GM23248 (cell line): ENCODE data around the gene PICALM. TPM values are rescaled to one million over a fixed set of nuclear protein-coding genes. Genes with fewer than 3 reads are reported as not detected.

ENCODE experiments used
- DNase-seq: peaks from one replicate; pipeline ENCODE4 v3.0.0-alpha.2; 2015
- H2AFZ ChIP-seq: fragments of 200-600 bp; sonication (generic); 2 replicates; pipeline ENCODE4 v1.6.1; 2016; ENCODE audit warnings: antibody characterized with exemption
- H3F3A ChIP-seq: fragments of 200-600 bp; sonication (generic); 2 replicates; pipeline ENCODE4 v1.6.1; 2016; ENCODE audit warnings: mild to moderate bottlenecking, antibody characterized with exemption, mixed run types; ENCODE audit not compliant: insufficient read depth
- H3K27ac ChIP-seq: fragments of 200-600 bp; sonication (generic); 2 replicates; pipeline ENCODE4 v1.5.1; 2016; ENCODE audit warnings: mild to moderate bottlenecking
- H3K27me3 ChIP-seq: fragments of 200-600 bp; sonication (generic); replicated peaks from 2 replicates; pipeline ENCODE4 v1.6.1; 2016; ENCODE audit warnings: mild to moderate bottlenecking; ENCODE audit not compliant: insufficient read depth
- H3K36me3 ChIP-seq: fragments of 200-600 bp; sonication (generic); 2 replicates; pipeline ENCODE4 v1.6.1; 2016; ENCODE audit warnings: low read depth, mild to moderate bottlenecking
- H3K4me1 ChIP-seq: fragments of 200-600 bp; sonication (generic); 2 replicates; pipeline ENCODE4 v1.6.1; 2016; ENCODE audit warnings: mild to moderate bottlenecking; ENCODE audit not compliant: insufficient read depth
- H3K4me2 ChIP-seq: fragments of 200-600 bp; sonication (generic); one replicate; pipeline ENCODE4 v1.6.1; 2016; ENCODE audit warnings: mild to moderate bottlenecking; ENCODE audit not compliant: unreplicated experiment
- H3K4me3 ChIP-seq: fragments of 200-600 bp; sonication (generic); 2 replicates; pipeline ENCODE4 v1.5.1; 2016; ENCODE audit warnings: mild to moderate bottlenecking
- H3K79me2 ChIP-seq: fragments of 200-600 bp; sonication (generic); 2 replicates; pipeline ENCODE4 v1.6.1; 2016; ENCODE audit warnings: mild to moderate bottlenecking; ENCODE audit not compliant: insufficient read depth
- H3K9ac ChIP-seq: fragments of 200-600 bp; sonication (generic); 2 replicates; pipeline ENCODE4 v1.6.1; 2016; ENCODE audit warnings: mild to moderate bottlenecking
- H3K9me2 ChIP-seq: fragments of 200-600 bp; sonication (generic); 2 replicates; pipeline ENCODE4 v1.6.1; 2016; ENCODE audit warnings: mixed run types, mild to moderate bottlenecking, moderate library complexity; ENCODE audit not compliant: insufficient read depth
- H3K9me3 ChIP-seq: fragments of 200-600 bp; sonication (generic); one replicate; pipeline ENCODE4 v1.6.1; 2017; ENCODE audit warnings: low read depth
- H4K20me1 ChIP-seq: fragments of 200-600 bp; sonication (generic); 2 replicates; pipeline ENCODE4 v1.6.0; 2016; ENCODE audit not compliant: insufficient read depth
- EZH2 ChIP-seq: fragments of 200-600 bp; sonication (generic); IDR thresholded peaks from 2 replicates; pipeline ENCODE4 v1.6.1; 2018; ENCODE audit warnings: antibody characterized with exemption, mild to moderate bottlenecking; ENCODE audit not compliant: insufficient read depth, poor library complexity, severe bottlenecking
- EZH2phosphoT487 ChIP-seq: fragments of 200-600 bp; sonication (generic); IDR thresholded peaks from 2 replicates; pipeline ENCODE4 v1.6.1; 2018; ENCODE audit warnings: antibody characterized with exemption, moderate library complexity, mild to moderate bottlenecking, low read depth; ENCODE audit not compliant: insufficient read depth
- WGBS, 2 experiments: methylation state at CpG; one replicate each; pipeline ENCODE4 v1.1.6; 2015 to 2017; ENCODE audit warnings: low lambda C conversion rate in 2 of 2, low coverage in 1 of 2; ENCODE audit errors: missing lambda C conversion rate in 2 of 2; 5-methylcytosine and 5-hydroxymethylcytosine counted together
- in situ Hi-C: fragments of 300-500 bp; cut with MboI; formaldehyde crosslinking; loops from 2 replicates; pipeline ENCODE4 v1.15.0; 2020
- polyA plus RNA-seq: library from polyadenylated mRNA; unstranded; fragments of >200 nt; fragmentation: Nextera tagmentation; extraction: Ambion mirVana; gene quantifications from 2 replicates; pipeline ENCODE4 v1.2.1, GENCODE V29; 2016
- total RNA-seq: library from RNA; depleted of rRNA; stranded (reverse); fragments of >200 nt; shearing (Covaris generic); gene quantifications from 2 replicates; pipeline ENCODE4 v1.2.3, GENCODE V29; 2014

Gene PICALM
- total and polyA plus RNA-seq, 2 experiments from 2014 or later: 73.2 to 310 TPM

GRCh38 chr11:86035164-86035563 is 33.7 kb downstream of the PICALM start:
- Histone ChIP-seq H3K9me2 (no peaks in the 10 kb centered on the region), H3K4me1 (peaks cover 28% of the 10 kb centered on the region), H3K4me2 (no peak overlapping the region), H3K9ac (no peak overlapping the region), H3K36me3 (peaks cover 4% of the 10 kb centered on the region), H3K9me3 (no peaks in the 10 kb centered on the region), H3K79me2 (peaks cover 100% of the 10 kb centered on the region), H4K20me1 (peaks cover 16% of the 10 kb centered on the region; the same call in 1 of the 2 replicates), H2AFZ (no peak overlapping the region), H3K27ac (no peak overlapping the region; the same call in 1 of the 2 replicates), H3F3A (0 out of 2 replicates have a peak, but pooled peaks cover 5% of the 10 kb centered on the region), H3K27me3 (no peaks in the 10 kb centered on the region), H3K4me3 (no peak overlapping the region)
- 96 to 100% methylated on average over 1 of the region's 1 CpG for WGBS, 2 experiments
- DNase-seq: no peak
- TF ChIP-seq EZH2phosphoT487: no peak
- TF ChIP-seq EZH2: no peak
- in situ Hi-C loops: loop anchor here (10.0 kb wide), 1 partner anchor 180 kb away; no protein-coding TSS in a partner anchor

- H3K79me2 ChIP-seq: peaks cover 100% of the 10 kb centered on the region
- peak overlapping the region; percentile 6 for H3K4me2 ChIP-seq
- 0 out of 2 replicates have a peak overlapping the region, but pooled peaks have one; percentile 0 for H3K9ac ChIP-seq
- TF ChIP-seq EZH2: no peak
- no peak for TF ChIP-seq EZH2phosphoT487
- 0 out of 2 replicates have a peak, but pooled peaks cover 6% of the 10 kb centered on the region for H3F3A ChIP-seq
- H2AFZ ChIP-seq: no peak overlapping the region
- H3K27me3 ChIP-seq: no peaks in the 10 kb centered on the region
- in situ Hi-C loops: loop anchor here (10.0 kb wide), 1 partner anchor 180 kb away; no protein-coding TSS in a partner anchor
- no peaks in the 10 kb centered on the region for H3K9me3 ChIP-seq
- peaks cover 21% of the 10 kb centered on the region; the same call in 1 of the 2 replicates for H4K20me1 ChIP-seq
- 22 to 23% methylated on average over 2 of the region's 2 CpGs for WGBS, 2 experiments
- no peak overlapping the region for H3K27ac ChIP-seq
- no peak for DNase-seq
- peaks cover 9% of the 10 kb centered on the region for H3K36me3 ChIP-seq
- H3K4me3 ChIP-seq: no peak overlapping the region
- peaks cover 27% of the 10 kb centered on the region for H3K4me1 ChIP-seq
- H3K9me2 ChIP-seq: no peaks in the 10 kb centered on the region
These were observed 34.2 kb downstream of the PICALM start for GRCh38 chr11:86034710-86035109.

- Histone ChIP-seq H3K9me2 (no peaks in the 10 kb centered on the region), H3K4me3 (no peak overlapping the region), H3K4me2 (no peak overlapping the region), H3K27ac (no peak overlapping the region), H3K79me2 (peaks cover 100% of the 10 kb centered on the region), H3K36me3 (peaks cover 71% of the 10 kb centered on the region), H3K9me3 (no peaks in the 10 kb centered on the region), H4K20me1 (no peaks in the 10 kb centered on the region), H2AFZ (no peak overlapping the region), H3K9ac (no peak overlapping the region), H3K4me1 (no peaks in the 10 kb centered on the region), H3F3A (peaks cover 52% of the 10 kb centered on the region), H3K27me3 (no peaks in the 10 kb centered on the region)
- in situ Hi-C loops: no loop called here
- DNase-seq: no peak
- TF ChIP-seq EZH2: no peak
- WGBS, 2 experiments: 88% methylated on average over 3 of the region's 3 CpGs
These were observed 47.5 kb downstream of the PICALM start for GRCh38 chr11:86021377-86021776.

GRCh38 chr11:86018249-86018648 is 50.6 kb downstream of the PICALM start:
- H3K36me3 ChIP-seq: peaks cover 74% of the 10 kb centered on the region
- H3K4me2 ChIP-seq: no peak overlapping the region
- peaks cover 6% of the 10 kb centered on the region; the same call in 1 of the 2 replicates for H3K4me1 ChIP-seq
- no peak for DNase-seq
- in situ Hi-C loops: no loop called here
- no peak overlapping the region for H3K27ac ChIP-seq
- H3K9me3 ChIP-seq: no peaks in the 10 kb centered on the region
- no peaks in the 10 kb centered on the region for H4K20me1 ChIP-seq
- H3F3A ChIP-seq: peaks cover 55% of the 10 kb centered on the region
- H3K9me2 ChIP-seq: no peaks in the 10 kb centered on the region
- no peak for TF ChIP-seq EZH2phosphoT487
- TF ChIP-seq EZH2: no peak
- 100% methylated on average over 1 of the region's 1 CpG for WGBS, 2 experiments
- H2AFZ ChIP-seq: no peak overlapping the region
- no peak overlapping the region for H3K4me3 ChIP-seq
- no peak overlapping the region for H3K9ac ChIP-seq
- H3K27me3 ChIP-seq: no peaks in the 10 kb centered on the region
- peaks cover 100% of the 10 kb centered on the region for H3K79me2 ChIP-seq
